Calu3 (cell line): Measurements from ENCODE around the gene TYW1. TPM values are rescaled to one million over a fixed set of nuclear protein-coding genes. Genes with fewer than 3 reads are reported as not detected.
"Not testable (repeated sequence)": the region's sequence is repeated elsewhere in the genome, so short reads cannot be mapped to it uniquely, and the experiment has no call there.

Experiments used
- BruUV-seq: library from RNA; stranded (reverse); fragments of 400-500 nt; replicated peaks from 2 replicates; lab custom pipeline; 2021; lab: Mats Ljungman, UMichigan
- CTCF ChIA-PET: fragments of 300-600 bp; sonication (Branson Sonifier 250); formaldehyde crosslinking; loops from one replicate; lab custom pipeline; 2022; ENCODE audit warnings: antibody characterized with exemption; lab: Charles Lee
- DNase-seq: peaks from one replicate; pipeline ENCODE4 v3.0.0; 2022
- H3K27ac Mint-ChIP-seq: one replicate; pipeline ENCODE4 v1.8.0; 2022; ENCODE audit warnings: mixed read lengths; ENCODE audit not compliant: unreplicated experiment
- H3K27me3 Mint-ChIP-seq: one replicate; pipeline ENCODE4 v1.8.0; 2022; ENCODE audit warnings: mixed read lengths; ENCODE audit not compliant: unreplicated experiment
- H3K36me3 Mint-ChIP-seq: one replicate; pipeline ENCODE4 v1.8.0; 2022; ENCODE audit warnings: mild to moderate bottlenecking, moderate library complexity, mixed read lengths; ENCODE audit not compliant: insufficient read depth, unreplicated experiment
- H3K4me1 Mint-ChIP-seq: one replicate; pipeline ENCODE4 v1.8.0; 2022; ENCODE audit warnings: mild to moderate bottlenecking, low read depth, mixed read lengths; ENCODE audit not compliant: unreplicated experiment
- H3K4me3 Mint-ChIP-seq: one replicate; pipeline ENCODE4 v1.8.0; 2022; ENCODE audit warnings: mild to moderate bottlenecking, low read depth, moderate library complexity, mixed read lengths; ENCODE audit not compliant: unreplicated experiment
- H3K9me3 Mint-ChIP-seq: one replicate; pipeline ENCODE4 v1.8.0; 2022; ENCODE audit warnings: low read depth, mixed read lengths; ENCODE audit not compliant: unreplicated experiment
- CTCF ChIP-seq: fragments of 200-600 bp; IDR thresholded peaks from one replicate; pipeline ENCODE4 v1.8.0; 2022; ENCODE audit warnings: antibody characterized with exemption; ENCODE audit not compliant: unreplicated experiment
- intact Hi-C: fragments of 100-400 bp; cut with micrococcal nuclease; formaldehyde crosslinking; loops from one replicate; pipeline ENCODE4 v1.10.0; 2022; ENCODE audit not compliant: unreplicated experiment
- total RNA-seq: library from RNA; stranded (reverse); gene quantifications from 2 replicates; pipeline ENCODE4 v1.2.3, GENCODE V29; 2022

The TYW1 gene
- total RNA-seq, 1 experiment from 2014 or later, result 12.1 TPM

GRCh38 chr7:67098031-67098430, 101.4 kb downstream of the TYW1 start:
- H3K4me1 Mint-ChIP-seq, H3K27ac Mint-ChIP-seq, BruUV-seq, H3K9me3 Mint-ChIP-seq, intact Hi-C loops, H3K27me3 Mint-ChIP-seq, H3K36me3 Mint-ChIP-seq, H3K4me3 Mint-ChIP-seq, DNase-seq, CTCF ChIA-PET: not testable (repeated sequence)

- H3K27ac Mint-ChIP-seq, H3K4me1 Mint-ChIP-seq, H3K4me3 Mint-ChIP-seq, H3K9me3 Mint-ChIP-seq, CTCF ChIA-PET, H3K36me3 Mint-ChIP-seq, intact Hi-C loops, H3K27me3 Mint-ChIP-seq, BruUV-seq, DNase-seq: not testable (repeated sequence)
Observed at GRCh38 chr7:67099406-67099805, 102.8 kb downstream of the TYW1 start.

GRCh38 chr7:67100038-67100437, 103.4 kb downstream of the TYW1 start:
- H3K9me3 Mint-ChIP-seq, H3K4me1 Mint-ChIP-seq, intact Hi-C loops, H3K27me3 Mint-ChIP-seq, H3K4me3 Mint-ChIP-seq, BruUV-seq, CTCF ChIA-PET, DNase-seq, H3K36me3 Mint-ChIP-seq, H3K27ac Mint-ChIP-seq: not testable (repeated sequence)

GRCh38 chr7:67100956-67101361, 104.3 kb downstream of the TYW1 start:
- Mint-ChIP-seq H3K4me1 (no peaks in the 10 kb centered on the region), H3K27ac (no peak overlapping the region), H3K4me3 (no peak overlapping the region), H3K9me3 (no peaks in the 10 kb centered on the region), H3K36me3 (peaks cover 8% of the 10 kb centered on the region), H3K27me3 (no peaks in the 10 kb centered on the region)
- BruUV-seq, result no TSS peak
- intact Hi-C loops, result no loop called here
- CTCF ChIA-PET, result no interaction called here
- DNase-seq, result no peak
- no peak for TF ChIP-seq CTCF

- H3K9me3 Mint-ChIP-seq, H3K27ac Mint-ChIP-seq, H3K27me3 Mint-ChIP-seq, H3K36me3 Mint-ChIP-seq, DNase-seq, H3K4me1 Mint-ChIP-seq, H3K4me3 Mint-ChIP-seq, intact Hi-C loops, BruUV-seq, CTCF ChIA-PET: not testable (repeated sequence)
Observed at GRCh38 chr7:67104937-67105336, 108.3 kb downstream of the TYW1 start.

GRCh38 chr7:67105377-67105776, 108.7 kb downstream of the TYW1 start:
- Mint-ChIP-seq H3K27me3 (no peaks in the 10 kb centered on the region), H3K4me1 (no peaks in the 10 kb centered on the region), H3K9me3 (no peaks in the 10 kb centered on the region), H3K27ac (no peak overlapping the region), H3K36me3 (no peaks in the 10 kb centered on the region), H3K4me3 (no peak overlapping the region)
- BruUV-seq, result no TSS peak
- no peak for DNase-seq
- no peak for TF ChIP-seq CTCF
- CTCF ChIA-PET, result no interaction called here
- intact Hi-C loops, result no loop called here

- intact Hi-C loops, H3K27ac Mint-ChIP-seq, BruUV-seq, H3K4me1 Mint-ChIP-seq, CTCF ChIA-PET, H3K4me3 Mint-ChIP-seq, H3K27me3 Mint-ChIP-seq, H3K9me3 Mint-ChIP-seq, H3K36me3 Mint-ChIP-seq, DNase-seq: not testable (repeated sequence)
Observed at GRCh38 chr7:67106255-67106654, 109.6 kb downstream of the TYW1 start.

- H3K27me3 Mint-ChIP-seq, BruUV-seq, H3K4me1 Mint-ChIP-seq, H3K27ac Mint-ChIP-seq, intact Hi-C loops, H3K9me3 Mint-ChIP-seq, DNase-seq, H3K36me3 Mint-ChIP-seq, CTCF ChIA-PET, H3K4me3 Mint-ChIP-seq: not testable (repeated sequence)
Observed at GRCh38 chr7:67111342-67111741, 114.7 kb downstream of the TYW1 start.
